HepG2 (cell line): ENCODE measurements around the gene TPH1. TPM values are rescaled to one million over a fixed set of nuclear protein-coding genes. Genes with fewer than 3 reads are reported as not detected.

Source experiments
- ATAC-seq: fragments of 200-7000 bp; cut with Tn5 transposase; 3 replicates; pipeline ENCODE4 v1.9.1; 2020; ENCODE audit warnings: mild to moderate bottlenecking, moderate library complexity
- BruUV-seq: library from RNA; stranded (reverse); fragments of 400-500 nt; replicated peaks from 2 replicates; lab custom pipeline; 2021; lab: Mats Ljungman, UMichigan
- CTCF ChIA-PET: fragments of 300-600 bp; formaldehyde crosslinking; extraction: SDS; loops from one replicate; lab custom pipeline; 2021; ENCODE audit warnings: low total read pairs, inconsistent platforms, low intra/inter-chr PET ratio; lab: Yijun Ruan, JAX
- POLR2A ChIA-PET: fragments of 350-600 bp; sonication (Branson Sonifier 250); formaldehyde crosslinking; loops from one replicate; lab custom pipeline; 2020; ENCODE audit warnings: antibody characterized with exemption, inconsistent platforms; lab: Yijun Ruan, JAX
- DNase-seq: peaks from one replicate; pipeline ENCODE4 v3.0.0-alpha.2; 2015; ENCODE audit warnings: low spot score
- FAIRE-seq: peaks from 3 replicates; lab custom pipeline; 2011; peaks lifted over from hg19 to GRCh38; lab: Jason Lieb, UNC
- H2AFZ ChIP-seq: one replicate; pipeline ENCODE4 v1.6.1; 2011; ENCODE audit warnings: low read length, inconsistent platforms
- H3K27ac ChIP-seq: fragments of 300-600 bp; 3 replicates; pipeline ENCODE4 v1.8.0; 2011; ENCODE audit warnings: mixed run types, mild to moderate bottlenecking, mixed read lengths, low read length, inconsistent platforms; ENCODE audit not compliant: insufficient read depth; ENCODE audit errors: extremely low read length
- H3K27me3 ChIP-seq, 2 experiments: fragments of 200-600 bp in 1 of 2; 2 replicates in 1 of 2; 3 replicates in 1 of 2; pipeline versions ENCODE4 v1.6.0 to v1.8.0; 2011; ENCODE audit warnings: low read length in 2 of 2, mild to moderate bottlenecking in 2 of 2, moderate library complexity in 2 of 2, inconsistent platforms in 1 of 2; ENCODE audit not compliant: insufficient read depth in 2 of 2, control insufficient read depth in 1 of 2
- H3K36me3 ChIP-seq, 2 experiments: fragments of 200-600 bp in 1 of 2; replicated peaks in 1 of 2; 2 replicates in 1 of 2; 3 replicates in 1 of 2; pipeline versions ENCODE4 v1.5.1 to v1.8.0; 2011; ENCODE audit warnings: low read length in 2 of 2, inconsistent platforms in 1 of 2; ENCODE audit not compliant: insufficient read depth in 2 of 2, control insufficient read depth in 1 of 2
- H3K4me1 ChIP-seq: 2 replicates; pipeline ENCODE4 v1.5.1; 2012; ENCODE audit warnings: low read length, inconsistent platforms; ENCODE audit not compliant: insufficient read depth
- H3K4me2 ChIP-seq: 2 replicates; pipeline ENCODE4 v1.6.0; 2011; ENCODE audit warnings: low read depth, low read length, inconsistent platforms
- H3K4me3 ChIP-seq, 3 experiments: fragments of 200-600 bp in 1 of 3; sonication (generic), shearing (Covaris generic) in 1 of 3; replicated peaks in 1 of 3; 2 replicates each; pipeline ENCODE4 v1.5.1; 2011 to 2016; ENCODE audit warnings: low read length in 3 of 3, inconsistent platforms in 2 of 3, low read depth in 2 of 3, mild to moderate bottlenecking in 2 of 3, control low read depth in 1 of 3, mixed read lengths in 1 of 3; ENCODE audit not compliant: insufficient read depth in 1 of 3
- H3K79me2 ChIP-seq: one replicate; pipeline ENCODE4 v1.6.1; 2011; ENCODE audit warnings: low read length, inconsistent platforms; ENCODE audit not compliant: insufficient read depth
- H3K9ac ChIP-seq: 2 replicates; pipeline ENCODE4 v1.6.0; 2011; ENCODE audit warnings: mild to moderate bottlenecking, low read depth, low read length, inconsistent platforms; ENCODE audit not compliant: insufficient read depth
- H3K9me3 ChIP-seq: 2 replicates; pipeline ENCODE4 v1.5.1; 2012; ENCODE audit warnings: mild to moderate bottlenecking, low read length
- H4K20me1 ChIP-seq: 2 replicates; pipeline ENCODE4 v1.6.0; 2011; ENCODE audit warnings: inconsistent platforms, mild to moderate bottlenecking, low read length, moderate library complexity; ENCODE audit not compliant: insufficient read depth
- ARNT ChIP-seq: fragments of 450-650 bp; IDR thresholded peaks from 2 replicates; pipeline ENCODE4 v1.6.1; 2017
- FOXA3 ChIP-seq: IDR thresholded peaks from 2 replicates; pipeline ENCODE4 v1.6.1; 2016; ENCODE audit warnings: missing genetic modification reagents, missing compliant biosample characterization
- FOXK2 ChIP-seq: fragments of 450-650 bp; IDR thresholded peaks from 2 replicates; pipeline ENCODE4 v1.6.1; 2016
- HNF4G ChIP-seq, 2 experiments: sonication (generic) in 1 of 2; formaldehyde crosslinking in 1 of 2; IDR thresholded peaks; 2 replicates each; pipeline versions ENCODE4 v1.4.0 to v1.6.1; 2011 to 2020; ENCODE audit warnings: borderline replicate concordance in 2 of 2, low read depth in 2 of 2, mild to moderate bottlenecking in 2 of 2, low read length in 1 of 2, missing genetic modification reagents in 1 of 2, moderate library complexity in 1 of 2
- ISL2 ChIP-seq: sonication (generic); formaldehyde crosslinking; IDR thresholded peaks from 2 replicates; pipeline ENCODE4 v1.5.0; 2020; ENCODE audit warnings: missing genetic modification reagents
- MBNL3 ChIP-seq: fragments of 250-450 bp; sonication (Bioruptor Pico); conservative IDR thresholded peaks from 2 replicates; pipeline ENCODE4 v1.8.0; 2022; ENCODE audit warnings: mild to moderate bottlenecking, inconsistent platforms
- POLR2G ChIP-seq: fragments of 200-400 bp; formaldehyde crosslinking; IDR thresholded peaks from 2 replicates; pipeline ENCODE4 v1.6.1; 2018; ENCODE audit warnings: mild to moderate bottlenecking, low read depth, low read length, moderate library complexity
- SATB2 ChIP-seq: sonication (generic); formaldehyde crosslinking; IDR thresholded peaks from 2 replicates; pipeline ENCODE4 v1.5.0; 2020; ENCODE audit warnings: missing genetic modification reagents
- XBP1 ChIP-seq: sonication (generic); formaldehyde crosslinking; IDR thresholded peaks from 2 replicates; pipeline ENCODE4 v1.5.0; 2020; ENCODE audit warnings: missing genetic modification reagents
- ZFP36L2 ChIP-seq: sonication (generic); formaldehyde crosslinking; IDR thresholded peaks from 2 replicates; pipeline ENCODE4 v1.4.0; 2020; ENCODE audit warnings: missing genetic modification reagents
- ZNF101 ChIP-seq: sonication (generic); formaldehyde crosslinking; IDR thresholded peaks from 2 replicates; pipeline ENCODE4 v1.4.0; 2020; ENCODE audit warnings: mild to moderate bottlenecking, low read depth, missing genetic modification reagents, borderline replicate concordance
- ZNF703 ChIP-seq: sonication (generic); formaldehyde crosslinking; IDR thresholded peaks from 2 replicates; pipeline ENCODE4 v1.5.1; 2020; ENCODE audit warnings: missing genetic modification reagents, mild to moderate bottlenecking, moderate library complexity, borderline replicate concordance
- WGBS: methylation state at CpG from one replicate; pipeline ENCODE4 v1.1.6; 2017; ENCODE audit warnings: low lambda C conversion rate; 5-methylcytosine and 5-hydroxymethylcytosine counted together
- in situ Hi-C: cut with HindIII; loops from 2 replicates; pipeline ENCODE4 v1.10.0; 2017; ENCODE audit warnings: low pct_unique_long_range_greater_than_20kb; ENCODE audit not compliant: extremely low pct_ligation_motif_present
- intact Hi-C: fragments of 100-400 bp; cut with micrococcal nuclease; formaldehyde crosslinking; loops from one replicate; pipeline ENCODE4 v1.10.0; 2022; ENCODE audit not compliant: unreplicated experiment
- polyA plus RNA-seq, 8 experiments: library from polyadenylated mRNA; depleted of rRNA in 3 of 8; stranded (reverse) in 7 of 8; unstranded in 1 of 8; fragments of >200 nt; fragmentation: Illumina TruSeq in 4 of 8; extraction: Trizol in 4 of 8; gene quantifications; 2 replicates each; pipeline versions ENCODE4 v1.2.1 to v1.2.3, GENCODE V29; 2011 to 2016; ENCODE audit warnings: low read depth in 4 of 8, missing spikeins in 1 of 8, mixed read lengths in 1 of 8; ENCODE audit not compliant: insufficient read depth in 1 of 8
- total RNA-seq, 5 experiments: library from RNA; depleted of rRNA; stranded (reverse); fragments of >200 nt; fragmentation: Illumina TruSeq; extraction: Trizol; gene quantifications; 2 replicates each; pipeline ENCODE4 v1.2.3, GENCODE V29; 2016; ENCODE audit warnings: low read depth in 1 of 5
- TF ChIP-seq, protein P1 (sequence below): sonication (generic); formaldehyde crosslinking; IDR thresholded peaks from 2 replicates; pipeline ENCODE4 v1.4.0; 2020; ENCODE audit warnings: missing genetic modification reagents
- TF ChIP-seq, protein P2 (sequence below): sonication (generic); formaldehyde crosslinking; IDR thresholded peaks from 2 replicates; pipeline ENCODE4 v1.5.0; 2020; ENCODE audit warnings: missing genetic modification reagents, mild to moderate bottlenecking, borderline replicate concordance
- TF ChIP-seq, protein P3 (sequence below): sonication (generic); formaldehyde crosslinking; IDR thresholded peaks from 2 replicates; pipeline ENCODE4 v1.9.0; 2021; ENCODE audit warnings: mild to moderate bottlenecking, missing genetic modification reagents

The TPH1 gene
- total and polyA plus RNA-seq, 2 of the 13 experiments (the other 11 are each of a cell fraction or from before 2014, with no cell fraction given) = 0.26 to 0.53 TPM

DNA sequence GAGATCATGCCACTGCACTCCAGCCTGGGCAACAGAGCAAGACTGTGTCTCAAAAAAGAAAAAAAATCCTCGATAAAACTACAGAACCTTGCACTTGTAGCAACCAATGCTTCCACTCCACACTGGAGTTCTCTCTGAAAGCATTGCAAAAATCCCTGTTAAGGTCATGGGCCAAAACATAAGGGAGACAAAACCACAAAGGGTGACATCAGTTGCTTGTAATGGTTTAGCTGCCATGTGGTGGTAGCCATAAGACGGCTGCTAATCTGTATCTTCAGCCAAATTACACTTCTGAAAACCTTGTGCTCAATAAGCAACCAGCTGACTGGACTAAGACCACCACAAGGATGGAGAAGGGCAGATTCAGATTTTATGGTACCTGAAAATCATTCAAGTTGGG lies 20.6 kb upstream of the TPH1 start:
- no TSS peak for BruUV-seq
- in situ Hi-C loops = no loop called here
- H3K79me2 ChIP-seq = no peaks in the 10 kb centered on the region
- ATAC-seq = no peak
- intact Hi-C loops = no loop called here
- no peak overlapping the region for H3K27ac ChIP-seq
- ChIA-PET CTCF (no interaction called here), POLR2A (no interaction called here)
- H3K9ac ChIP-seq = no peak overlapping the region
- no peak for DNase-seq
- H3K9me3 ChIP-seq = no peaks in the 10 kb centered on the region
- no peaks in the 10 kb centered on the region for H3K36me3 ChIP-seq
- H3K4me3 ChIP-seq = no peak overlapping the region
- FAIRE-seq = no peak
- H4K20me1 ChIP-seq = no peaks in the 10 kb centered on the region
- no peaks in the 10 kb centered on the region for H3K27me3 ChIP-seq
- 90% methylated on average over 2 of the region's 2 CpGs for WGBS
- H3K4me1 ChIP-seq = 0 out of 2 replicates have a peak, but pooled peaks cover 6% of the 10 kb centered on the region
- H2AFZ ChIP-seq = no peak overlapping the region
- H3K4me2 ChIP-seq = no peak overlapping the region
- TF ChIP-seq SATB2 (CRISPR knock-in tag) (no peak), ZNF101 (no peak), FOXA3 (no peak), FOXK2 (no peak), ISL2 (CRISPR knock-in tag) (no peak), ARNT (no peak), HNF4G (IDR thresholded peaks at IDR 0.05; ENCODE audit: borderline replicate concordance, low read depth, low read length) (no peak), HNF4G (CRISPR knock-in tag; IDR thresholded peaks at IDR 0.05; ENCODE audit: borderline replicate concordance, low read depth) (no peak), POLR2G (no peak), XBP1 (no peak), ZFP36L2 (CRISPR knock-in tag) (no peak), ZNF703 (no peak), MBNL3 (no peak)
- TF ChIP-seq, protein P1, sequence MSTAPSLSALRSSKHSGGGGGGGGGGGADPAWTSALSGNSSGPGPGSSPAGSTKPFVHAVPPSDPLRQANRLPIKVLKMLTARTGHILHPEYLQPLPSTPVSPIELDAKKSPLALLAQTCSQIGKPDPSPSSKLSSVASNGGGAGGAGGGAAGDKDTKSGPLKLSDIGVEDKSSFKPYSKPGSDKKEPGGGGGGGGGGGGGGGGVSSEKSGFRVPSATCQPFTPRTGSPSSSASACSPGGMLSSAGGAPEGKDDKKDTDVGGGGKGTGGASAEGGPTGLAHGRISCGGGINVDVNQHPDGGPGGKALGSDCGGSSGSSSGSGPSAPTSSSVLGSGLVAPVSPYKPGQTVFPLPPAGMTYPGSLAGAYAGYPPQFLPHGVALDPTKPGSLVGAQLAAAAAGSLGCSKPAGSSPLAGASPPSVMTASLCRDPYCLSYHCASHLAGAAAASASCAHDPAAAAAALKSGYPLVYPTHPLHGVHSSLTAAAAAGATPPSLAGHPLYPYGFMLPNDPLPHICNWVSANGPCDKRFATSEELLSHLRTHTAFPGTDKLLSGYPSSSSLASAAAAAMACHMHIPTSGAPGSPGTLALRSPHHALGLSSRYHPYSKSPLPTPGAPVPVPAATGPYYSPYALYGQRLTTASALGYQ (CRISPR knock-in tag) = no peak
- TF ChIP-seq, protein P2, sequence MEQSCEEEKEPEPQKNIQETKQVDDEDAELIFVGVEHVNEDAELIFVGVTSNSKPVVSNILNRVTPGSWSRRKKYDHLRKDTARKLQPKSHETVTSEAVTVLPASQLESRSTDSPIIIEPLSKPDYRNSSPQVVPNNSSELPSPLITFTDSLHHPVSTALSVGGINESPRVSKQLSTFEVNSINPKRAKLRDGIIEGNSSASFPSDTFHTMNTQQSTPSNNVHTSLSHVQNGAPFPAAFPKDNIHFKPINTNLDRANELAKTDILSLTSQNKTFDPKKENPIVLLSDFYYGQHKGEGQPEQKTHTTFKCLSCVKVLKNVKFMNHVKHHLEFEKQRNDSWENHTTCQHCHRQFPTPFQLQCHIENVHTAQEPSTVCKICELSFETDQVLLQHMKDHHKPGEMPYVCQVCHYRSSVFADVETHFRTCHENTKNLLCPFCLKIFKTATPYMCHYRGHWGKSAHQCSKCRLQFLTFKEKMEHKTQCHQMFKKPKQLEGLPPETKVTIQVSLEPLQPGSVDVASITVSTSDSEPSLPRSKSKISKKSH (CRISPR knock-in tag) = no peak
- TF ChIP-seq, protein P3, sequence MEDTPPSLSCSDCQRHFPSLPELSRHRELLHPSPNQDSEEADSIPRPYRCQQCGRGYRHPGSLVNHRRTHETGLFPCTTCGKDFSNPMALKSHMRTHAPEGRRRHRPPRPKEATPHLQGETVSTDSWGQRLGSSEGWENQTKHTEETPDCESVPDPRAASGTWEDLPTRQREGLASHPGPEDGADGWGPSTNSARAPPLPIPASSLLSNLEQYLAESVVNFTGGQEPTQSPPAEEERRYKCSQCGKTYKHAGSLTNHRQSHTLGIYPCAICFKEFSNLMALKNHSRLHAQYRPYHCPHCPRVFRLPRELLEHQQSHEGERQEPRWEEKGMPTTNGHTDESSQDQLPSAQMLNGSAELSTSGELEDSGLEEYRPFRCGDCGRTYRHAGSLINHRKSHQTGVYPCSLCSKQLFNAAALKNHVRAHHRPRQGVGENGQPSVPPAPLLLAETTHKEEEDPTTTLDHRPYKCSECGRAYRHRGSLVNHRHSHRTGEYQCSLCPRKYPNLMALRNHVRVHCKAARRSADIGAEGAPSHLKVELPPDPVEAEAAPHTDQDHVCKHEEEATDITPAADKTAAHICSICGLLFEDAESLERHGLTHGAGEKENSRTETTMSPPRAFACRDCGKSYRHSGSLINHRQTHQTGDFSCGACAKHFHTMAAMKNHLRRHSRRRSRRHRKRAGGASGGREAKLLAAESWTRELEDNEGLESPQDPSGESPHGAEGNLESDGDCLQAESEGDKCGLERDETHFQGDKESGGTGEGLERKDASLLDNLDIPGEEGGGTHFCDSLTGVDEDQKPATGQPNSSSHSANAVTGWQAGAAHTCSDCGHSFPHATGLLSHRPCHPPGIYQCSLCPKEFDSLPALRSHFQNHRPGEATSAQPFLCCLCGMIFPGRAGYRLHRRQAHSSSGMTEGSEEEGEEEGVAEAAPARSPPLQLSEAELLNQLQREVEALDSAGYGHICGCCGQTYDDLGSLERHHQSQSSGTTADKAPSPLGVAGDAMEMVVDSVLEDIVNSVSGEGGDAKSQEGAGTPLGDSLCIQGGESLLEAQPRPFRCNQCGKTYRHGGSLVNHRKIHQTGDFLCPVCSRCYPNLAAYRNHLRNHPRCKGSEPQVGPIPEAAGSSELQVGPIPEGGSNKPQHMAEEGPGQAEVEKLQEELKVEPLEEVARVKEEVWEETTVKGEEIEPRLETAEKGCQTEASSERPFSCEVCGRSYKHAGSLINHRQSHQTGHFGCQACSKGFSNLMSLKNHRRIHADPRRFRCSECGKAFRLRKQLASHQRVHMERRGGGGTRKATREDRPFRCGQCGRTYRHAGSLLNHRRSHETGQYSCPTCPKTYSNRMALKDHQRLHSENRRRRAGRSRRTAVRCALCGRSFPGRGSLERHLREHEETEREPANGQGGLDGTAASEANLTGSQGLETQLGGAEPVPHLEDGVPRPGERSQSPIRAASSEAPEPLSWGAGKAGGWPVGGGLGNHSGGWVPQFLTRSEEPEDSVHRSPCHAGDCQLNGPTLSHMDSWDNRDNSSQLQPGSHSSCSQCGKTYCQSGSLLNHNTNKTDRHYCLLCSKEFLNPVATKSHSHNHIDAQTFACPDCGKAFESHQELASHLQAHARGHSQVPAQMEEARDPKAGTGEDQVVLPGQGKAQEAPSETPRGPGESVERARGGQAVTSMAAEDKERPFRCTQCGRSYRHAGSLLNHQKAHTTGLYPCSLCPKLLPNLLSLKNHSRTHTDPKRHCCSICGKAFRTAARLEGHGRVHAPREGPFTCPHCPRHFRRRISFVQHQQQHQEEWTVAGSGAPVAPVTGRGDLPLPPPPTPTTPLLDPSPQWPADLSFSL = no peak
